Thyroid gland (tissue), 4 donors: ENCODE measurements around the gene NUP214.

Source experiments
- POLR2A ChIP-seq, 2 donors: fragments of 450-650 bp; IDR thresholded peaks; one replicate each; pipeline ENCODE4 v1.6.1; 2017; ENCODE audit warnings: antibody characterized with exemption in 2 of 2, mild to moderate bottlenecking in 2 of 2, moderate library complexity in 1 of 2
- TF ChIP-seq, protein P1 (sequence below), 6 experiments: fragments of 200-600 bp in 3 of 6; fragments of 450-650 bp in 3 of 6; sonication (generic) in 3 of 6; IDR thresholded peaks; one replicate each; pipeline ENCODE4 v1.5.1; 2016 to 2019; ENCODE audit warnings: antibody characterized with exemption in 6 of 6, mild to moderate bottlenecking in 2 of 6, inconsistent platforms in 1 of 6, moderate library complexity in 1 of 6

DNA sequence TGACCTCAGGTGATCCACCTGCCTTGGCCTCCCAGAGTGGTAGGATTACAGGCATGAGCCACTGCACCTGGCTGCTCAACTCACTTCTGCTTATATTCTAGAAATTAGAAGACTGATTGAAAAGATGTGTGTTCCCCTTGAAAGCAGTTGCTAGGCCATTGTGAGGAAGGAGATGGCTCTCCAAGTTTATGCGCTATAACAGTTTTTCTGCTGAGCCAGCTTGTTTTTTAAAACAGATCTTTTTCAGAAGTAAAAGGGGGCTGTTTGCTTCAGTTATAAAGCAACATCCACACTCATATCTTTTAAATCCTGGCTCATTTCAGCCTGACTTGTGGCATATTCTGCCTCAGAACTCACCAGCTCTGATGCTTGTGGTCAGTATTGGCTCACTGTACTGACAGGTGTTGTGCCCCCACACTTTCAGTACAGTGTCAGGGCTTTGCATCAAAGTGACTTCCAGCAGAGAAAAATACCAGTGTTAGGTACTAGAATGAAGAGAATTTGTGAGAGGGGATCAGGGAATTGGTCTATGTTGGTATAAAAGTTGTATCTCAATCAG is 49.4 kb downstream of the NUP214 start:
- TF ChIP-seq, protein P1, sequence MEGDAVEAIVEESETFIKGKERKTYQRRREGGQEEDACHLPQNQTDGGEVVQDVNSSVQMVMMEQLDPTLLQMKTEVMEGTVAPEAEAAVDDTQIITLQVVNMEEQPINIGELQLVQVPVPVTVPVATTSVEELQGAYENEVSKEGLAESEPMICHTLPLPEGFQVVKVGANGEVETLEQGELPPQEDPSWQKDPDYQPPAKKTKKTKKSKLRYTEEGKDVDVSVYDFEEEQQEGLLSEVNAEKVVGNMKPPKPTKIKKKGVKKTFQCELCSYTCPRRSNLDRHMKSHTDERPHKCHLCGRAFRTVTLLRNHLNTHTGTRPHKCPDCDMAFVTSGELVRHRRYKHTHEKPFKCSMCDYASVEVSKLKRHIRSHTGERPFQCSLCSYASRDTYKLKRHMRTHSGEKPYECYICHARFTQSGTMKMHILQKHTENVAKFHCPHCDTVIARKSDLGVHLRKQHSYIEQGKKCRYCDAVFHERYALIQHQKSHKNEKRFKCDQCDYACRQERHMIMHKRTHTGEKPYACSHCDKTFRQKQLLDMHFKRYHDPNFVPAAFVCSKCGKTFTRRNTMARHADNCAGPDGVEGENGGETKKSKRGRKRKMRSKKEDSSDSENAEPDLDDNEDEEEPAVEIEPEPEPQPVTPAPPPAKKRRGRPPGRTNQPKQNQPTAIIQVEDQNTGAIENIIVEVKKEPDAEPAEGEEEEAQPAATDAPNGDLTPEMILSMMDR (IDR thresholded peaks at IDR 0.05): no peak
- TF ChIP-seq POLR2A (IDR thresholded peaks at IDR 0.05): no peak
